Mesothelial cell of epicardium (in vitro differentiated cells): ENCODE data around the gene TEX53. TPM values are rescaled to one million over a fixed set of nuclear protein-coding genes. Genes with fewer than 3 reads are reported as not detected.
A peak's percentile ranks its signal among the peaks of the same experiment; 100 is the strongest.

Experiments
- DNase-seq, 2 experiments: peaks; one replicate each; pipeline ENCODE4 v3.0.0; 2021; ENCODE audit warnings: low spot score in 2 of 2; ENCODE audit not compliant: unreplicated experiment in 2 of 2
- H3K27ac Mint-ChIP-seq: 2 replicates; pipeline ENCODE4 v1.8.0; 2021; ENCODE audit warnings: mixed read lengths
- H3K27me3 Mint-ChIP-seq: 2 replicates; pipeline ENCODE4 v1.8.0; 2021; ENCODE audit warnings: low read depth, mixed read lengths
- H3K36me3 Mint-ChIP-seq: 2 replicates; pipeline ENCODE4 v1.8.0; 2021; ENCODE audit warnings: mixed read lengths
- H3K4me1 Mint-ChIP-seq: 2 replicates; pipeline ENCODE4 v1.8.0; 2021; ENCODE audit warnings: mixed read lengths
- H3K4me3 Mint-ChIP-seq: 2 replicates; pipeline ENCODE4 v1.8.0; 2021; ENCODE audit warnings: mild to moderate bottlenecking, moderate library complexity, mixed read lengths
- H3K9me3 Mint-ChIP-seq: 2 replicates; pipeline ENCODE4 v1.8.0; 2021; ENCODE audit warnings: mixed read lengths
- CTCF ChIP-seq: fragments of 200-600 bp; sonication (generic); IDR thresholded peaks from one replicate; pipeline ENCODE4 v1.5.0; 2021; ENCODE audit warnings: antibody characterized with exemption; ENCODE audit not compliant: unreplicated experiment
- total RNA-seq: library from RNA; stranded (reverse); gene quantifications from 3 replicates; pipeline ENCODE4 v1.2.1, GENCODE V29; 2021

Gene TEX53
- total RNA-seq, 1 donor from 2014 or later, result not detected

- no peaks in the 10 kb centered on the region for H3K27me3 Mint-ChIP-seq
- no peaks in the 10 kb centered on the region for H3K9me3 Mint-ChIP-seq
- H3K27ac Mint-ChIP-seq, result peak overlapping the region; percentile 92
- peaks cover 29% of the 10 kb centered on the region for H3K4me1 Mint-ChIP-seq
- TF ChIP-seq CTCF, result no peak
- peak overlapping the region; percentile 74 for H3K4me3 Mint-ChIP-seq
- H3K36me3 Mint-ChIP-seq, result peaks cover 7% of the 10 kb centered on the region
- DNase-seq, result no peak
Measured at GRCh38 chr9:114613087-114613486, 44.5 kb downstream of the TEX53 start.

DNA sequence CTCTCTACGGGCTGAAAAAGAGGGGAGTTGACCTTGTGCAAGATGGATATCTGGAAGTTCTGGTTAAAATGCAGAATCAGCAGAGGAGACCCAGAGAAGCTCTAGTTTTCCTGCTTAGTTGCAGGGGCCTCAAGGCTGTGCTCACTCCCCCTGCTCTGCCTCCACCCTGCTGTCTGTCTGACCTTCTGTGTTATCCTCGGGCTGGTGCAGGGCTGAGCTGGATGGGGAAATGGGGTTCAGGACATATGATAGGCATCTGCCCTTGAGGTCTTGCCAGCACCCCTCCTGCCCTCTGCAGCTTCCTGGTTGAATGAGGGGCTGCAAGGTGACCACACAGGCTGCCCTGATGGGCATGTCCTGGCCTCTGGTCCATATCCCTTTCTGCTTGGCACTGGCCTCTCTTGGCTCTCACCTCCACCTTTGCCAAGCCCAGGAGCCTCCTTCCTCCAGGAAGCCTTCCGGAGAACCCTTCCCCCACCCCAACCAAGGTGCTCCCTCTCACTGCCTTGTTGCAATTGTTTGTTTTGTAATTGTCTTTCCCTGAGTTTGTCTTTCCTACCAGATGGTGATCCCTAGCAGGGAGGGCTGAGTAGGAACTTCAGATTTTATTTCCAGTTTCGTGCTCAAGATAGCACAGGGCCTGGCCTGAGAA is 45.2 kb downstream of the TEX53 start:
- Mint-ChIP-seq H3K27ac (peak overlapping the region; percentile 92), H3K4me3 (peak overlapping the region; percentile 74), H3K27me3 (no peaks in the 10 kb centered on the region), H3K36me3 (peaks cover 6% of the 10 kb centered on the region), H3K4me1 (peaks cover 29% of the 10 kb centered on the region), H3K9me3 (no peaks in the 10 kb centered on the region)
- no peak for DNase-seq
- TF ChIP-seq CTCF, result no peak

DNA sequence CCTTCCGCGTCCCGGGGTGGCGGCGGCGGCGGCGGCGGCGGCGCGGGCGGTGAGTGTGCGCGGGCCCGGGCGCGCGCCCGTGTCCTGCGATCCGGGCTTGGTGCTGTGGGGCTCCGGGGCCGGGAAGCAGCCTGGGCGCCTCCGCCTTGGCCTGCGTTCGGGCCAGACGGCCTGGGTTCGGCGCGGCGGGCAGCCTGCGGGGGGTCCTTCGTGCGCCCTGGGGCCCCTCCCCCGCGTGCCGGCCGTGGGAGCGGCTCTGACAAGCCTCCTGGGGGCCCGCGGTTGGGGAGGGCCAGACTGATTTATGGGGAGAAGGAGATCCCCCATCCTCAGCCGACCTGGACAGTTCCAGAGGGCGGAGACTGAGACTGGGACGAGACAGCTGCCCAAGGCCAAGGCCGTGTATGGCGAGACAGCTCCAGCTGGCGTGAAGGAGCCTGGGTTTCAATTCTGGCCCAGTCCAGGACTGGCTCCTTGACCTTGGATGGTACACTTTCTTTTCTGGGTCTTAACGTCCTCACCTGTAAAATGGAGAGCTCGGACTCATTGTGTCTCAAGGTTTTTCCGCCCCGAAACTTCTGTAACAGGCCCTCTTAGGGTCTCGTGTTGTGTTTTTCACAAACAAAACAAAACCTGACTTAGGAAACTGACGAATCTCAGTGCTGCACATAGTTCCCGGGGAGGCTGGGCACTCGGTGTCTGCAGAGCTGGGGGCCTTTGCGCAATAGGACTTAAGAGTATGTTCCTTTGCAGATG is 45.9 kb downstream of the TEX53 start:
- DNase-seq, result peak; percentile 47 to 67
- no peak for TF ChIP-seq CTCF
- Mint-ChIP-seq H3K27me3 (no peaks in the 10 kb centered on the region), H3K4me1 (peaks cover 33% of the 10 kb centered on the region), H3K36me3 (peaks cover 4% of the 10 kb centered on the region), H3K27ac (peak overlapping the region; percentile 92), H3K9me3 (no peaks in the 10 kb centered on the region), H3K4me3 (peak overlapping the region; percentile 74)

GRCh38 chr9:114608525-114608796 is 49.1 kb downstream of the TEX53 start:
- no peak for DNase-seq
- peaks cover 44% of the 10 kb centered on the region for H3K4me1 Mint-ChIP-seq

DNA sequence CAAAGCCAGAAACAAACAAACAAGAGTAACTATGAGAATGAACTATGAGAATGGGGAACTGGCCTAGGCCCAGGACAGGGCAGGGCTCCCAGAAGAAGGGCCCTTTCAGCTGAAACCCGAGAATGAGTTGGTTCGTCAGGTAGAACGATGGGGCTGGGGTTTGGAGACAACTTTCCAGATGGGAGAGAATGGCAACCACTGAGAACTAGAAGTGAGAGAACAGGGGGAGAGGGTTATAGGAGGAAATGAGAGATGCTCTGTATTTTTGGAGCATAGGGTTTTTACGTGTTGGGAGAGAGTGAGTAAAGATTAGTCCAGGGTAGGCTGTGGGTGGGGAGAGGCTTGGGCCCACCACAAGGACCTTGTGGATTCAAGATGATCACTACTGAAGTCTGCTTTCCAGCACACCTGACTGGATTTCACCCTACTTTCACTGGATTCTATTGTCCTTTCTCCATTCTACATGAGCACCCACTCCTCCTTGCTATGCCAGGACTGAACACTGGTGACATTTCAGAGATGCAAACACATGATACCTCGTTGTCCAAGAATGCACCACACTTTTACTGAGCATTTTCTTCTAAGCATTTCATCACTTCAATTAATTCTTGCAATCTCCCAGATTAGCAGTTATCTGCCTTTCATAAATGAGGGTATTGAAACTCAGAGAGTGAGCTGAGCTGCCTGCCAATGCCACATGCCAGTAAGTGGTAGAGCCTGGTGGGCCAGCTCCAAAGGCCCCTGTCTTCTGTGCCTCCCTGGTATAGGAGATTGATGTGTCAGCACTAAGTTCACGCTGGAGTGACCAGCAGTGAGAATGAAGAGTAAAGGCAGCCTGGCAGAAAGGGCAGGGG is 49.7 kb downstream of the TEX53 start:
- no peaks in the 10 kb centered on the region for H3K27me3 Mint-ChIP-seq
- TF ChIP-seq CTCF, result no peak
- H3K27ac Mint-ChIP-seq, result no peak overlapping the region
- H3K4me1 Mint-ChIP-seq, result peaks cover 39% of the 10 kb centered on the region
- H3K9me3 Mint-ChIP-seq, result no peaks in the 10 kb centered on the region
- DNase-seq, result no peak
- H3K36me3 Mint-ChIP-seq, result no peaks in the 10 kb centered on the region
- no peak overlapping the region for H3K4me3 Mint-ChIP-seq

More at GRCh38 chr9:114608525-114608796, 49.1 kb downstream of the TEX53 start:
- Mint-ChIP-seq H3K4me3 (no peak overlapping the region), H3K27me3 (no peaks in the 10 kb centered on the region), H3K36me3 (no peaks in the 10 kb centered on the region), H3K9me3 (no peaks in the 10 kb centered on the region), H3K27ac (no peak overlapping the region)
- no peak for TF ChIP-seq CTCF
